AG04450 (cell line): ENCODE results near the gene ISOC2. TPM values are rescaled to one million over a fixed set of nuclear protein-coding genes. Genes with fewer than 3 reads are reported as not detected.

Experiments used
- CTCF ChIA-PET: fragments of 300-600, 350-600 bp; formaldehyde crosslinking; extraction: SDS; loops from one replicate; lab custom pipeline; 2022; ENCODE audit warnings: antibody characterized with exemption, inconsistent platforms; lab: Charles Lee
- POLR2A ChIA-PET: fragments of 350-600 bp; formaldehyde crosslinking; extraction: SDS; loops from one replicate; lab custom pipeline; 2021; ENCODE audit warnings: antibody characterized with exemption, inconsistent platforms; lab: Yijun Ruan, JAX
- DNase-seq: peaks from one replicate; pipeline ENCODE4 v3.0.0-alpha.2; 2011; ENCODE audit warnings: low read depth, low spot score
- H3K27ac ChIP-seq: one replicate; pipeline ENCODE4 v1.5.1; 2012; ENCODE audit warnings: low read depth, low read length, control low read depth
- H3K27me3 ChIP-seq: one replicate; pipeline ENCODE4 v1.6.0; 2012; ENCODE audit warnings: low read length; ENCODE audit not compliant: control insufficient read depth, insufficient read depth
- H3K4me3 ChIP-seq: 2 replicates; pipeline ENCODE4 v1.5.1; 2011; ENCODE audit warnings: mild to moderate bottlenecking, low read depth, low read length, control low read depth
- H3K9me3 ChIP-seq: 2 replicates; pipeline ENCODE4 v1.5.1; 2012; ENCODE audit warnings: low read length; ENCODE audit not compliant: control insufficient read depth, insufficient read depth
- polyA minus RNA-seq: library from RNA; depleted of rRNA, polyadenylated mRNA; stranded (reverse); fragments of >200 nt; gene quantifications from 2 replicates; pipeline ENCODE4 v1.2.3, GENCODE V29; 2011; rRNA and poly(A)+ RNA removed
- polyA plus RNA-seq: library from polyadenylated mRNA; depleted of rRNA; stranded (reverse); fragments of >200 nt; gene quantifications from 2 replicates; pipeline ENCODE4 v1.2.3, GENCODE V29; 2011; rRNA removed
- TF ChIP-seq, protein P1 (sequence below): IDR thresholded peaks from 2 replicates; pipeline ENCODE4 v1.5.1; 2011; ENCODE audit warnings: low read depth, low read length, control low read depth, inconsistent platforms

Gene ISOC2, protein sequence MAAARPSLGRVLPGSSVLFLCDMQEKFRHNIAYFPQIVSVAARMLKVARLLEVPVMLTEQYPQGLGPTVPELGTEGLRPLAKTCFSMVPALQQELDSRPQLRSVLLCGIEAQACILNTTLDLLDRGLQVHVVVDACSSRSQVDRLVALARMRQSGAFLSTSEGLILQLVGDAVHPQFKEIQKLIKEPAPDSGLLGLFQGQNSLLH
- polyA plus RNA-seq (45.1 and 72.2 TPM in 2 replicates), polyA minus RNA-seq (12.1 and 15.6 TPM in 2 replicates)

DNA sequence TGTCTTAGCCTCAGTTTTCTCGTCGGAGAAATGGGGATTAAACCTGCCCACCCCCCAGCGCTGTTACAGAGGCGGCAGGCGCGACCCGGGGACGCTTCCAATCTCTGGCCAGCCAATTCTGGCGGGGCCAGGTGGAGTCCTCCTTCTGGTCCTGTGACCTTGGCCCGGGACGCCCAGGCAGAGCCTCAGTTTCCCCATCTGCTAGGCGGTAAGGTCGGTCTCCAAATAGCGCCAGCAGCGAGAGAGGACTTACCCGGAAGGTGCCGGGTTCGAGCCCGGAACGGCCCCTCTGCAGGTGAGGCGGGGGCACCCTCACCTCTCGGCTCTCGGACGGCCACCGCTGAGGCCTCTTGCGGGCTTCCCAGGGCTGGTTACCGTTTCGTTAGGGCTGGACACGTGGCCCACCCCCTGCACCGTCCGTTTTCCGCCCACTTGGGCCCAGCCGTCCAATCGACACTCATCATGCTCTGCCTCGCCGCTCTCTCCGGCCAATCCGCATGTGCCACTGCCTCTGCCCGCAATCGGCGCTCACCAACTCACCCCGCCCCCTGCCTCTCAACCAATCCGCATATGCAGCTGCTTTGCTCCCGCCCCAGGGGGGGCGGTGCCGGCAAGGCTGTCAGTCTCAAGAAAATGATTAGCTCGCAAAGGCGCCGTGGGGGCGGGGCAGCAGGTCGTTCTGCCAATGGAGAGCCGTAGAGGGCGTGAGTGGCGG is at the start of gene ISOC2:
TSS of gene ISOC2 (minus strand) at position 384 of the 715 bp plus-strand sequence. CDS start 5,156 bp downstream, outside the sequence.
- peak; percentile 99 for DNase-seq
- Histone ChIP-seq H3K4me3 (peak within 1 kb of the TSS; percentile 97), H3K27ac (peak within 1 kb of the TSS; percentile 90), H3K9me3 (no peaks in the 10 kb centered on the region), H3K27me3 (peaks cover 3% of the 10 kb centered on the region)
- TF ChIP-seq, protein P1, sequence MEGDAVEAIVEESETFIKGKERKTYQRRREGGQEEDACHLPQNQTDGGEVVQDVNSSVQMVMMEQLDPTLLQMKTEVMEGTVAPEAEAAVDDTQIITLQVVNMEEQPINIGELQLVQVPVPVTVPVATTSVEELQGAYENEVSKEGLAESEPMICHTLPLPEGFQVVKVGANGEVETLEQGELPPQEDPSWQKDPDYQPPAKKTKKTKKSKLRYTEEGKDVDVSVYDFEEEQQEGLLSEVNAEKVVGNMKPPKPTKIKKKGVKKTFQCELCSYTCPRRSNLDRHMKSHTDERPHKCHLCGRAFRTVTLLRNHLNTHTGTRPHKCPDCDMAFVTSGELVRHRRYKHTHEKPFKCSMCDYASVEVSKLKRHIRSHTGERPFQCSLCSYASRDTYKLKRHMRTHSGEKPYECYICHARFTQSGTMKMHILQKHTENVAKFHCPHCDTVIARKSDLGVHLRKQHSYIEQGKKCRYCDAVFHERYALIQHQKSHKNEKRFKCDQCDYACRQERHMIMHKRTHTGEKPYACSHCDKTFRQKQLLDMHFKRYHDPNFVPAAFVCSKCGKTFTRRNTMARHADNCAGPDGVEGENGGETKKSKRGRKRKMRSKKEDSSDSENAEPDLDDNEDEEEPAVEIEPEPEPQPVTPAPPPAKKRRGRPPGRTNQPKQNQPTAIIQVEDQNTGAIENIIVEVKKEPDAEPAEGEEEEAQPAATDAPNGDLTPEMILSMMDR = no peak
- ChIA-PET POLR2A (interaction anchor here (0.5 to 1.1 kb wide), 13 partner anchors 15 to 988 kb away, joined by 3 to 12 read pairs (median 4); partner anchors contain the start of genes CDC42EP5, NAT14, PPP1R12C and PPP6R1), CTCF (interaction anchor here (0.5 to 1.0 kb wide), 3 partner anchors 10 to 192 kb away, joined by 3 to 6 read pairs (median 5); no protein-coding TSS in a partner anchor)

DNA sequence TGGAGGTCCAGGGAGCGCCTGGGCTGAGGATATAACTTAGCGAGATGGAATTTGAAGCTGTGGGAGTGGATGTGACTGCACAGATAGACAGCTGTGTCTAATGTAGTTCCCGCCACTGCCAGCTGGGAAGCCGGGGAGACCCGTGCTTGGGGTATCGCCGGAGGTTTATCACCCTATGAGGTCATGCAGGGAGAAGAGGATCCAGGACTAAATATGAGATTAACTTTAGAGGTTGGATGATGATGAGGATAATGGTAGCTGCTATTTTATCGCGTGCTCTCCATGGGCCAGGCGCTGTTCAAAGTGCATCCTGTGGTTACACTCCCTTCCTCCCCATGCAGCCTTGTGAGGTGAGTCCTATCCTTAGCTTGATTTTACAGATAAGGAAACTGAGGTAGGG is 46.7 kb upstream of the ISOC2 start:
- no peak overlapping the region for H3K27ac ChIP-seq
- H3K9me3 ChIP-seq = peaks cover 5% of the 10 kb centered on the region; the same call in 1 of the 2 replicates
- DNase-seq = no peak
- H3K27me3 ChIP-seq = no peaks in the 10 kb centered on the region
- ChIA-PET POLR2A (interaction anchor here (0.7 kb wide), 1 partner anchor 100 kb away, joined by 3 read pairs; the partner anchor contains the start of gene UBE2S), CTCF (interaction anchor here (1.0 to 2.6 kb wide), 3 partner anchors 41 to 124 kb away, joined by 4 to 26 read pairs (median 11); partner anchors contain the start of gene ZNF865)
- no peak overlapping the region for H3K4me3 ChIP-seq
- TF ChIP-seq, protein P1 = no peak

DNA sequence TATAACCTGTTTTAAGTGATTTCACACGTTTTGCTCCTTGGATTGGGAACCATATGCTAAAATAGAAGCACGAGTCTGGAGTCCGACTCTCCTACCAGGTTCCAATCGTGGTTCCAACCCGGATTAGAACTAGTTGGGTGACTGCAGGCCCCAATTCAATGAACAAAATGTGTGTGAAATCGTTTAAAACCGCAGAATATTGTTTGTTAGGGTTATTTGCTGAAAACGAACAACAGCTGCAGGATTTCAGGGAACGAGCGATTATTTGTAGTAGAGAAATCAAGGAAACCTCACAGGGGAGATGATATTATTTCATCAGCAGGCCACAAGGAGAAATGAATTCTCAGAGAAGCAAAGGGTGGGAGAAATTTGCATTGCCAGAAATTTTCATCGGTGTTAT is 43.5 kb upstream of the ISOC2 start:
- POLR2A ChIA-PET = interaction anchor here (0.6 kb wide), 1 partner anchor 126 kb away, joined by 5 read pairs; no protein-coding TSS in a partner anchor

DNA sequence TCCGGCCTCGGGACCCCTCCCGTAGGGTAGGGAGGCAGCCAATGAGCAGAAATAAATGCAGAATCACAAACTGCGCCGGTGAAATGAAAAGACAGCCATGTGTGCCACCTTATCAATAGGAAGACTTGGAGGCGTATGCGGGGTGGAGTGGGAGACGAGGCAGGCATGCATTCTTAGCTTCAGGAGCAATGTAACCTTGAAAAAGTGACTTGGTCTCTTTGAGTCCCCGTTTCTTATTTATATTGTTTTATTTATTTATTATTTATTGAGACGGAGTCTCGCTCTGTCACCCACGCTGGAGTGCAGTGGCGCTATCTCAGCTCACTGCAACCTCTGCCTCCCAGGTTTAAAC is 42.8 kb upstream of the ISOC2 start:
- Histone ChIP-seq H3K4me3 (no peak overlapping the region; the same call in 1 of the 2 replicates), H3K27me3 (no peaks in the 10 kb centered on the region), H3K9me3 (peaks cover 7% of the 10 kb centered on the region; the same call in 1 of the 2 replicates), H3K27ac (no peak overlapping the region)
- TF ChIP-seq, protein P1 = no peak
- DNase-seq = no peak
- CTCF ChIA-PET = interaction anchor here (0.6 to 2.9 kb wide), 49 partner anchors 9 to 899 kb away, joined by 3 to 144 read pairs (median 5); partner anchors contain the start of genes FIZ1, ISOC2, NAT14 and SSC5D
- POLR2A ChIA-PET = interaction anchor here (0.5 to 1.4 kb wide), 16 partner anchors 11 to 363 kb away, joined by 3 to 18 read pairs (median 4); partner anchors contain the start of genes HSPBP1, ISOC2, KMT5C and NAT14

More for the DNA sequence above, 43.5 kb upstream of the ISOC2 start:
- no peak overlapping the region for H3K4me3 ChIP-seq
- no peak for DNase-seq
- H3K9me3 ChIP-seq = peaks cover 7% of the 10 kb centered on the region; the same call in 1 of the 2 replicates
- H3K27me3 ChIP-seq = no peaks in the 10 kb centered on the region
- TF ChIP-seq, protein P1 = no peak
- no peak overlapping the region for H3K27ac ChIP-seq
- CTCF ChIA-PET = interaction anchor here (0.7 to 2.9 kb wide), 21 partner anchors 9 to 371 kb away, joined by 3 to 144 read pairs (median 10); partner anchors contain the start of genes FIZ1, NAT14, SSC5D and ZNF524
